GM23338 (cell line): ENCODE measurements around the gene FAM72A. TPM values are rescaled to one million over a fixed set of nuclear protein-coding genes. Genes with fewer than 3 reads are reported as not detected.

Experiments
- ATAC-seq: fragments of 200-7000 bp; cut with Tn5 transposase; 3 replicates; pipeline ENCODE4 v1.9.1; 2020
- DNase-seq: peaks from one replicate; pipeline ENCODE4 v3.0.0-alpha.2; 2015; ENCODE audit warnings: low spot score
- H2AFZ ChIP-seq: fragments of 200-600 bp; sonication (generic); 2 replicates; pipeline ENCODE4 v1.8.0; 2016; ENCODE audit warnings: antibody characterized with exemption, mild to moderate bottlenecking, moderate library complexity
- H3F3A ChIP-seq: fragments of 200-600 bp; sonication (generic); replicated peaks from 2 replicates; pipeline ENCODE4 v1.8.0; 2017; ENCODE audit warnings: antibody characterized with exemption, mixed run types, low read depth
- H3K27ac ChIP-seq: fragments of 200-600 bp; sonication (generic); 2 replicates; pipeline ENCODE4 v1.6.1; 2016; ENCODE audit warnings: low read depth
- H3K27me3 ChIP-seq: fragments of 200-600 bp; sonication (generic); 2 replicates; pipeline ENCODE4 v1.8.0; 2016; ENCODE audit warnings: mild to moderate bottlenecking, mixed run types, moderate library complexity; ENCODE audit not compliant: insufficient read depth
- H3K36me3 ChIP-seq: fragments of 200-600 bp; sonication (generic); 2 replicates; pipeline ENCODE4 v1.8.0; 2016; ENCODE audit warnings: mild to moderate bottlenecking; ENCODE audit not compliant: insufficient read depth
- H3K4me1 ChIP-seq: fragments of 200-600 bp; sonication (generic); 2 replicates; pipeline ENCODE4 v1.8.0; 2016; ENCODE audit warnings: mild to moderate bottlenecking, moderate library complexity; ENCODE audit not compliant: insufficient read depth
- H3K4me2 ChIP-seq: fragments of 200-600 bp; sonication (generic); 2 replicates; pipeline ENCODE4 v1.7.1; 2017; ENCODE audit warnings: mixed run types
- H3K4me3 ChIP-seq: fragments of 200-600 bp; sonication (generic); 2 replicates; pipeline ENCODE4 v1.6.1; 2016; ENCODE audit warnings: mixed run types
- H3K79me2 ChIP-seq: fragments of 200-600 bp; sonication (generic); replicated peaks from 2 replicates; pipeline ENCODE4 v1.8.0; 2017; ENCODE audit warnings: mild to moderate bottlenecking; ENCODE audit not compliant: insufficient read depth
- H3K9me2 ChIP-seq: fragments of 200-600 bp; sonication (generic); 2 replicates; pipeline ENCODE4 v1.8.0; 2017; ENCODE audit not compliant: insufficient read depth
- H4K20me1 ChIP-seq: fragments of 200-600 bp; sonication (generic); replicated peaks from 2 replicates; pipeline ENCODE4 v1.8.0; 2017; ENCODE audit warnings: mild to moderate bottlenecking; ENCODE audit not compliant: insufficient read depth
- H3K27ac Mint-ChIP-seq: 2 replicates; pipeline ENCODE4 v1.8.0; 2020; ENCODE audit warnings: inconsistent platforms, mild to moderate bottlenecking, moderate library complexity, mixed read lengths
- H3K27me3 Mint-ChIP-seq: 3 replicates; pipeline ENCODE4 v1.8.0; 2022; ENCODE audit warnings: low read depth, mild to moderate bottlenecking, moderate library complexity, mixed read lengths, inconsistent platforms; ENCODE audit not compliant: insufficient read depth, poor library complexity
- H3K36me3 Mint-ChIP-seq: 3 replicates; pipeline ENCODE4 v1.8.0; 2021; ENCODE audit warnings: low read depth, mild to moderate bottlenecking, inconsistent platforms, moderate library complexity, mixed read lengths
- H3K4me1 Mint-ChIP-seq: 3 replicates; pipeline ENCODE4 v1.8.0; 2020; ENCODE audit warnings: mild to moderate bottlenecking, inconsistent platforms, mixed read lengths
- H3K4me3 Mint-ChIP-seq: 3 replicates; pipeline ENCODE4 v1.8.0; 2021; ENCODE audit warnings: moderate library complexity, mild to moderate bottlenecking, inconsistent platforms, mixed read lengths
- H3K9me3 Mint-ChIP-seq: 3 replicates; pipeline ENCODE4 v1.8.0; 2020; ENCODE audit warnings: moderate library complexity, mild to moderate bottlenecking, inconsistent platforms, mixed read lengths
- CREB1 ChIP-seq: fragments of 250-450 bp; sonication (Bioruptor Pico); IDR thresholded peaks from 2 replicates; pipeline ENCODE4 v1.5.0; 2020; ENCODE audit warnings: low read depth, mild to moderate bottlenecking, moderate library complexity
- EZH2 ChIP-seq: fragments of 200-600 bp; sonication (generic); IDR thresholded peaks from one replicate; pipeline ENCODE4 v1.8.0; 2017; ENCODE audit warnings: antibody characterized with exemption, mild to moderate bottlenecking, low read depth; ENCODE audit not compliant: unreplicated experiment
- EZH2phosphoT487 ChIP-seq: fragments of 200-600 bp; sonication (generic); IDR thresholded peaks from one replicate; pipeline ENCODE4 v1.8.1; 2018; ENCODE audit warnings: antibody characterized with exemption; ENCODE audit not compliant: unreplicated experiment
- JUNB ChIP-seq: IDR thresholded peaks from one replicate; pipeline ENCODE4 v1.6.1; 2016; ENCODE audit warnings: antibody characterized with exemption; ENCODE audit not compliant: unreplicated experiment
- NANOG ChIP-seq: IDR thresholded peaks from 2 replicates; pipeline ENCODE4 v1.6.1; 2016; ENCODE audit warnings: antibody characterized with exemption, borderline replicate concordance
- POLR2AphosphoS5 ChIP-seq: IDR thresholded peaks from 2 replicates; pipeline ENCODE4 v1.6.1; 2016; ENCODE audit warnings: antibody characterized with exemption, low read depth
- STAT1 ChIP-seq: IDR thresholded peaks from one replicate; pipeline ENCODE4 v1.6.1; 2016; ENCODE audit warnings: antibody characterized with exemption; ENCODE audit not compliant: unreplicated experiment
- ZNF114 ChIP-seq: fragments of 250-450 bp; sonication (Bioruptor Pico); IDR thresholded peaks from 2 replicates; pipeline ENCODE4 v1.5.0; 2020; ENCODE audit warnings: mild to moderate bottlenecking, moderate library complexity
- ZNF331 ChIP-seq: fragments of 250-450 bp; sonication (Bioruptor Pico); IDR thresholded peaks from 2 replicates; pipeline ENCODE4 v1.5.0; 2020; ENCODE audit warnings: low read depth, mild to moderate bottlenecking, moderate library complexity
- polyA plus RNA-seq: library from polyadenylated mRNA; unstranded; fragments of >200 nt; fragmentation: Nextera tagmentation; extraction: Ambion mirVana; gene quantifications from 2 replicates; pipeline ENCODE4 v1.2.1, GENCODE V29; 2016
- total RNA-seq: library from RNA; depleted of rRNA; stranded (reverse); fragments of >200 nt; shearing (Covaris generic); gene quantifications from 2 replicates; pipeline ENCODE4 v1.2.3, GENCODE V29; 2014
- TF ChIP-seq, protein P1 (sequence below): IDR thresholded peaks from 2 replicates; pipeline ENCODE4 v1.6.1; 2016; ENCODE audit warnings: antibody characterized with exemption
- TF ChIP-seq, protein P2 (sequence below), 2 experiments: fragments of 200-600 bp in 1 of 2; sonication (generic) in 1 of 2; conservative IDR thresholded peaks; 2 replicates each; pipeline versions ENCODE4 v1.5.1 to v1.6.1; 2016 to 2017; ENCODE audit warnings: antibody characterized with exemption in 2 of 2, low read depth in 2 of 2, mild to moderate bottlenecking in 2 of 2, moderate library complexity in 1 of 2
- TF ChIP-seq, protein P3 (sequence below): fragments of 250-450 bp; sonication (Bioruptor Pico); IDR thresholded peaks from 2 replicates; pipeline ENCODE4 v1.5.0; 2020; ENCODE audit warnings: mild to moderate bottlenecking, moderate library complexity

The FAM72A gene
- total and polyA plus RNA-seq, 2 experiments from 2014 or later: 19.1 to 26.7 TPM

DNA sequence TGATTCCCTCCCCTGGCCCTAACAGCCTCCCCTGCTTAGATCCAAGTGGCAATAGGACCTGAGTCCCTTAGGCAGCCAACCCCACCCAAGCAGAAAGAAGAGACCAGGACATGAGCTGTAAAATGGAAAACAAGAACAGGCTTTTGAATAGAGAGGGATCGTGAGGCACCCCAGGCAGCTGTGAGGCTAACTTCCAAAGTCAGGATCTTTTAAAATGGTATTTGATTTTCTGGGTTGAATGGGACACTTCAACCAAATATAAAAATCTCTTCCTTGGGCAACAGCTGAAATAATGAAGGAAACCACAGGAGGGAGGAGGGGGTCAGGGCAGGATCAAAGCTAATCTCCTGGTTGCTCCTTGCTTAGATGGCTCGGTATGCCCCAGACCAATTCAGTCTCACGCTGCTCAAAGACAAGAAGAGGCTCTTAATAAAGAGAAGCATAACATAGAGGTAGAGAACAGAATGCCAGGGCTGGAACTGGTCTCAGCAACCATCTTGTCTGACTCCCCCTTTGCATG lies 56.8 kb downstream of the FAM72A start:
- Mint-ChIP-seq H3K36me3 (no peaks in the 10 kb centered on the region), H3K4me3 (no peak overlapping the region), H3K4me1 (peaks cover 7% of the 10 kb centered on the region), H3K27me3 (peaks cover 1% of the 10 kb centered on the region), H3K27ac (no peak overlapping the region), H3K9me3 (no peaks in the 10 kb centered on the region)
- Histone ChIP-seq H3K27ac (no peak overlapping the region), H3K79me2 (no peaks in the 10 kb centered on the region), H2AFZ (no peak overlapping the region), H3K36me3 (no peaks in the 10 kb centered on the region), H3K9me2 (peaks cover 34% of the 10 kb centered on the region), H3F3A (no peaks in the 10 kb centered on the region), H3K4me3 (no peak overlapping the region), H3K4me2 (no peak overlapping the region), H3K4me1 (no peaks in the 10 kb centered on the region), H3K27me3 (no peaks in the 10 kb centered on the region), H4K20me1 (no peaks in the 10 kb centered on the region)
- DNase-seq (no peak), ATAC-seq (no peak)
- TF ChIP-seq JUNB: no peak

DNA sequence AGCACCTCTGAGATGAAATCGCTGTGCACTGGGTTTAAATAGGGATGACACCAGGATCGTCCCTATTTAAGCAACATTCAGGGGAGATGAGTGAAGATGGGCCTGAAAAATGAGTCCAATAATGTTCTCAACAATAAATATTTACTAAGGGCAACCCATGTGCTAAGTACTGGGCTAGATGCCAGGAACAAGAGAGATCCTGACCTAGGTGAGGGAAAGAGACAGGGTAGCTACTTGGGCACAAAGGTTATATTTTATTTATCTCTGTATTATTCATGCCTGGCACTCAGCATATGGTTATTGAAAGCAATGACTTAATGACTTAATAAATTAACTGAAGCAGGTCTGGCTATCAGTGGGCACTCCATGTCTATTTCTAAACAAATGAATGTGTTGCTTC lies 58.0 kb downstream of the FAM72A start:
- no peak overlapping the region for H3K4me2 ChIP-seq
- peaks cover 7% of the 10 kb centered on the region for H3K4me1 Mint-ChIP-seq
- ATAC-seq (no peak), DNase-seq (no peak)
- H3K4me3 Mint-ChIP-seq: no peak overlapping the region
- no peaks in the 10 kb centered on the region for H3F3A ChIP-seq
- no peaks in the 10 kb centered on the region for H3K27me3 Mint-ChIP-seq
- H3K4me1 ChIP-seq: no peaks in the 10 kb centered on the region
- H3K9me2 ChIP-seq: peaks cover 27% of the 10 kb centered on the region
- no peak overlapping the region for H2AFZ ChIP-seq
- H4K20me1 ChIP-seq: no peaks in the 10 kb centered on the region
- no peak overlapping the region for H3K27ac Mint-ChIP-seq
- H3K27me3 ChIP-seq: no peaks in the 10 kb centered on the region
- H3K36me3 ChIP-seq: no peaks in the 10 kb centered on the region
- H3K4me3 ChIP-seq: no peak overlapping the region
- H3K27ac ChIP-seq: no peak overlapping the region
- no peaks in the 10 kb centered on the region for H3K36me3 Mint-ChIP-seq
- H3K9me3 Mint-ChIP-seq: peaks cover 2% of the 10 kb centered on the region; the same call in 1 of the 3 replicates
- H3K79me2 ChIP-seq: no peaks in the 10 kb centered on the region
- TF ChIP-seq EZH2phosphoT487 (no peak), EZH2 (no peak), ZNF331 (CRISPR knock-in tag) (no peak), STAT1 (no peak), NANOG (no peak), ZNF114 (no peak), POLR2AphosphoS5 (no peak), CREB1 (CRISPR knock-in tag) (no peak), JUNB (no peak)
- TF ChIP-seq, protein P1, sequence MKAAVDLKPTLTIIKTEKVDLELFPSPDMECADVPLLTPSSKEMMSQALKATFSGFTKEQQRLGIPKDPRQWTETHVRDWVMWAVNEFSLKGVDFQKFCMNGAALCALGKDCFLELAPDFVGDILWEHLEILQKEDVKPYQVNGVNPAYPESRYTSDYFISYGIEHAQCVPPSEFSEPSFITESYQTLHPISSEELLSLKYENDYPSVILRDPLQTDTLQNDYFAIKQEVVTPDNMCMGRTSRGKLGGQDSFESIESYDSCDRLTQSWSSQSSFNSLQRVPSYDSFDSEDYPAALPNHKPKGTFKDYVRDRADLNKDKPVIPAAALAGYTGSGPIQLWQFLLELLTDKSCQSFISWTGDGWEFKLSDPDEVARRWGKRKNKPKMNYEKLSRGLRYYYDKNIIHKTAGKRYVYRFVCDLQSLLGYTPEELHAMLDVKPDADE: no peak
- TF ChIP-seq, protein P2, sequence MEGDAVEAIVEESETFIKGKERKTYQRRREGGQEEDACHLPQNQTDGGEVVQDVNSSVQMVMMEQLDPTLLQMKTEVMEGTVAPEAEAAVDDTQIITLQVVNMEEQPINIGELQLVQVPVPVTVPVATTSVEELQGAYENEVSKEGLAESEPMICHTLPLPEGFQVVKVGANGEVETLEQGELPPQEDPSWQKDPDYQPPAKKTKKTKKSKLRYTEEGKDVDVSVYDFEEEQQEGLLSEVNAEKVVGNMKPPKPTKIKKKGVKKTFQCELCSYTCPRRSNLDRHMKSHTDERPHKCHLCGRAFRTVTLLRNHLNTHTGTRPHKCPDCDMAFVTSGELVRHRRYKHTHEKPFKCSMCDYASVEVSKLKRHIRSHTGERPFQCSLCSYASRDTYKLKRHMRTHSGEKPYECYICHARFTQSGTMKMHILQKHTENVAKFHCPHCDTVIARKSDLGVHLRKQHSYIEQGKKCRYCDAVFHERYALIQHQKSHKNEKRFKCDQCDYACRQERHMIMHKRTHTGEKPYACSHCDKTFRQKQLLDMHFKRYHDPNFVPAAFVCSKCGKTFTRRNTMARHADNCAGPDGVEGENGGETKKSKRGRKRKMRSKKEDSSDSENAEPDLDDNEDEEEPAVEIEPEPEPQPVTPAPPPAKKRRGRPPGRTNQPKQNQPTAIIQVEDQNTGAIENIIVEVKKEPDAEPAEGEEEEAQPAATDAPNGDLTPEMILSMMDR (conservative IDR thresholded peaks at IDR 0.05; ENCODE audit: low read depth in 2 of 2): no peak
- TF ChIP-seq, protein P3, sequence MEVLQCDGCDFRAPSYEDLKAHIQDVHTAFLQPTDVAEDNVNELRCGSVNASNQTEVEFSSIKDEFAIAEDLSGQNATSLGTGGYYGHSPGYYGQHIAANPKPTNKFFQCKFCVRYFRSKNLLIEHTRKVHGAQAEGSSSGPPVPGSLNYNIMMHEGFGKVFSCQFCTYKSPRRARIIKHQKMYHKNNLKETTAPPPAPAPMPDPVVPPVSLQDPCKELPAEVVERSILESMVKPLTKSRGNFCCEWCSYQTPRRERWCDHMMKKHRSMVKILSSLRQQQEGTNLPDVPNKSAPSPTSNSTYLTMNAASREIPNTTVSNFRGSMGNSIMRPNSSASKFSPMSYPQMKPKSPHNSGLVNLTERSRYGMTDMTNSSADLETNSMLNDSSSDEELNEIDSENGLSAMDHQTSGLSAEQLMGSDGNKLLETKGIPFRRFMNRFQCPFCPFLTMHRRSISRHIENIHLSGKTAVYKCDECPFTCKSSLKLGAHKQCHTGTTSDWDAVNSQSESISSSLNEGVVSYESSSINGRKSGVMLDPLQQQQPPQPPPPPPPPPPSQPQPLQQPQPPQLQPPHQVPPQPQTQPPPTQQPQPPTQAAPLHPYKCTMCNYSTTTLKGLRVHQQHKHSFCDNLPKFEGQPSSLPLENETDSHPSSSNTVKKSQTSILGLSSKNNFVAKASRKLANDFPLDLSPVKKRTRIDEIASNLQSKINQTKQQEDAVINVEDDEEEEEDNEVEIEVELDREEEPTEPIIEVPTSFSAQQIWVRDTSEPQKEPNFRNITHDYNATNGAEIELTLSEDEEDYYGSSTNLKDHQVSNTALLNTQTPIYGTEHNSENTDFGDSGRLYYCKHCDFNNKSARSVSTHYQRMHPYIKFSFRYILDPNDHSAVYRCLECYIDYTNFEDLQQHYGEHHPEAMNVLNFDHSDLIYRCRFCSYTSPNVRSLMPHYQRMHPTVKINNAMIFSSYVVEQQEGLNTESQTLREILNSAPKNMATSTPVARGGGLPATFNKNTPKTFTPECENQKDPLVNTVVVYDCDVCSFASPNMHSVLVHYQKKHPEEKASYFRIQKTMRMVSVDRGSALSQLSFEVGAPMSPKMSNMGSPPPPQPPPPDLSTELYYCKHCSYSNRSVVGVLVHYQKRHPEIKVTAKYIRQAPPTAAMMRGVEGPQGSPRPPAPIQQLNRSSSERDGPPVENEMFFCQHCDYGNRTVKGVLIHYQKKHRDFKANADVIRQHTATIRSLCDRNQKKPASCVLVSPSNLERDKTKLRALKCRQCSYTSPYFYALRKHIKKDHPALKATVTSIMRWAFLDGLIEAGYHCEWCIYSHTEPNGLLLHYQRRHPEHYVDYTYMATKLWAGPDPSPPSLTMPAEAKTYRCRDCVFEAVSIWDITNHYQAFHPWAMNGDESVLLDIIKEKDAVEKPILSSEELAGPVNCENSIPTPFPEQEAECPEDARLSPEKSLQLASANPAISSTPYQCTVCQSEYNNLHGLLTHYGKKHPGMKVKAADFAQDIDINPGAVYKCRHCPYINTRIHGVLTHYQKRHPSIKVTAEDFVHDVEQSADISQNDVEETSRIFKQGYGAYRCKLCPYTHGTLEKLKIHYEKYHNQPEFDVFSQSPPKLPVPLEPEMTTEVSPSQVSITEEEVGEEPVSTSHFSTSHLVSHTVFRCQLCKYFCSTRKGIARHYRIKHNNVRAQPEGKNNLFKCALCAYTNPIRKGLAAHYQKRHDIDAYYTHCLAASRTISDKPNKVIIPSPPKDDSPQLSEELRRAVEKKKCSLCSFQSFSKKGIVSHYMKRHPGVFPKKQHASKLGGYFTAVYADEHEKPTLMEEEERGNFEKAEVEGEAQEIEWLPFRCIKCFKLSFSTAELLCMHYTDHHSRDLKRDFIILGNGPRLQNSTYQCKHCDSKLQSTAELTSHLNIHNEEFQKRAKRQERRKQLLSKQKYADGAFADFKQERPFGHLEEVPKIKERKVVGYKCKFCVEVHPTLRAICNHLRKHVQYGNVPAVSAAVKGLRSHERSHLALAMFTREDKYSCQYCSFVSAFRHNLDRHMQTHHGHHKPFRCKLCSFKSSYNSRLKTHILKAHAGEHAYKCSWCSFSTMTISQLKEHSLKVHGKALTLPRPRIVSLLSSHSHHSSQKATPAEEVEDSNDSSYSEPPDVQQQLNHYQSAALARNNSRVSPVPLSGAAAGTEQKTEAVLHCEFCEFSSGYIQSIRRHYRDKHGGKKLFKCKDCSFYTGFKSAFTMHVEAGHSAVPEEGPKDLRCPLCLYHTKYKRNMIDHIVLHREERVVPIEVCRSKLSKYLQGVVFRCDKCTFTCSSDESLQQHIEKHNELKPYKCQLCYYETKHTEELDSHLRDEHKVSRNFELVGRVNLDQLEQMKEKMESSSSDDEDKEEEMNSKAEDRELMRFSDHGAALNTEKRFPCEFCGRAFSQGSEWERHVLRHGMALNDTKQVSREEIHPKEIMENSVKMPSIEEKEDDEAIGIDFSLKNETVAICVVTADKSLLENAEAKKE (CRISPR knock-in tag): no peak
